ENCODE data around the gene PPM1B. TPM values are rescaled to one million over a fixed set of nuclear protein-coding genes. Genes with fewer than 3 reads are reported as not detected.

PPM1B gene
- total RNA-seq, 1 experiment from 2014 or later: 43.5 TPM

- intact Hi-C loops (cut with micrococcal nuclease; ENCODE audit: unreplicated experiment): no loop called here
These were observed 101.2 kb downstream of the PPM1B start for GRCh38 chr2:44269831-44270230.

GRCh38 chr2:44271296-44271695 lies 102.6 kb downstream of the PPM1B start:
- POLR2A ChIA-PET (ENCODE audit: low non-redundant PET): no interaction called here
- BruUV-seq (replicated peaks): no TSS peak
- TF ChIP-seq CTCF (conservative IDR thresholded peaks at IDR 0.05; ENCODE audit: low read depth, low read length) (no peak), EZH2 (IDR thresholded peaks at IDR 0.05; ENCODE audit: borderline replicate concordance, low read depth, low read length, poor library complexity, severe bottlenecking) (no peak)
- no peak overlapping the region for H3K4me3 ChIP-seq (ENCODE audit: low read depth, low read length, poor library complexity, severe bottlenecking)
- peaks cover 8% of the 10 kb centered on the region for H3K4me1 ChIP-seq (ENCODE audit: insufficient read depth, low read length, poor library complexity, severe bottlenecking)
- no peak for DNase-seq (ENCODE audit: low spot score)
- no peak overlapping the region for H3K27ac ChIP-seq (ENCODE audit: low read depth, low read length, poor library complexity, severe bottlenecking)
- no peaks in the 10 kb centered on the region for H3K36me3 ChIP-seq (ENCODE audit: insufficient read depth, low read length, poor library complexity, severe bottlenecking)
- intact Hi-C loops (cut with micrococcal nuclease; ENCODE audit: unreplicated experiment): no loop called here
- H3K27me3 ChIP-seq (replicated peaks; ENCODE audit: insufficient read depth, low read depth, low read length, poor library complexity): no peaks in the 10 kb centered on the region
- CTCF ChIA-PET: no interaction called here
- H3K9me3 ChIP-seq (ENCODE audit: low read depth, low read length, poor library complexity, severe bottlenecking): no peaks in the 10 kb centered on the region

More at GRCh38 chr2:44269831-44270230, 101.2 kb downstream of the PPM1B start:
- H3K27me3 ChIP-seq (replicated peaks; ENCODE audit: insufficient read depth, low read depth, low read length, poor library complexity): no peaks in the 10 kb centered on the region
- no peaks in the 10 kb centered on the region for H3K36me3 ChIP-seq (ENCODE audit: insufficient read depth, low read length, poor library complexity, severe bottlenecking)
- H3K27ac ChIP-seq (ENCODE audit: low read depth, low read length, poor library complexity, severe bottlenecking): no peak overlapping the region
- POLR2A ChIA-PET (ENCODE audit: low non-redundant PET): no interaction called here
- no TSS peak for BruUV-seq (replicated peaks)
- no peaks in the 10 kb centered on the region for H3K9me3 ChIP-seq (ENCODE audit: low read depth, low read length, poor library complexity, severe bottlenecking)
- peaks cover 8% of the 10 kb centered on the region for H3K4me1 ChIP-seq (ENCODE audit: insufficient read depth, low read length, poor library complexity, severe bottlenecking)
- CTCF ChIA-PET: no interaction called here
- TF ChIP-seq CTCF (conservative IDR thresholded peaks at IDR 0.05; ENCODE audit: low read depth, low read length): no peak
- no peak for TF ChIP-seq EZH2 (IDR thresholded peaks at IDR 0.05; ENCODE audit: borderline replicate concordance, low read depth, low read length, poor library complexity, severe bottlenecking)
- DNase-seq (ENCODE audit: low spot score): no peak
- H3K4me3 ChIP-seq (ENCODE audit: low read depth, low read length, poor library complexity, severe bottlenecking): no peak overlapping the region

- ChIA-PET CTCF (no interaction called here), POLR2A (ENCODE audit: low non-redundant PET) (no interaction called here)
- Histone ChIP-seq H3K27ac (ENCODE audit: low read depth, low read length, poor library complexity, severe bottlenecking) (no peak overlapping the region), H3K4me1 (ENCODE audit: insufficient read depth, low read length, poor library complexity, severe bottlenecking) (peaks cover 4% of the 10 kb centered on the region), H3K4me3 (ENCODE audit: low read depth, low read length, poor library complexity, severe bottlenecking) (no peak overlapping the region), H3K9me3 (ENCODE audit: low read depth, low read length, poor library complexity, severe bottlenecking) (no peaks in the 10 kb centered on the region), H3K27me3 (replicated peaks; ENCODE audit: insufficient read depth, low read depth, low read length, poor library complexity) (no peaks in the 10 kb centered on the region), H3K36me3 (ENCODE audit: insufficient read depth, low read length, poor library complexity, severe bottlenecking) (no peaks in the 10 kb centered on the region)
- intact Hi-C loops (cut with micrococcal nuclease; ENCODE audit: unreplicated experiment): no loop called here
- DNase-seq (ENCODE audit: low spot score): no peak
- BruUV-seq (replicated peaks): no TSS peak
- no peak for TF ChIP-seq CTCF (conservative IDR thresholded peaks at IDR 0.05; ENCODE audit: low read depth, low read length)
- TF ChIP-seq EZH2 (IDR thresholded peaks at IDR 0.05; ENCODE audit: borderline replicate concordance, low read depth, low read length, poor library complexity, severe bottlenecking): no peak
These were observed 104.4 kb downstream of the PPM1B start for GRCh38 chr2:44273076-44273475.

Measured in A673 (cell line).